ENCODE measurements around the gene CYB5B.

The CYB5B gene

DNA sequence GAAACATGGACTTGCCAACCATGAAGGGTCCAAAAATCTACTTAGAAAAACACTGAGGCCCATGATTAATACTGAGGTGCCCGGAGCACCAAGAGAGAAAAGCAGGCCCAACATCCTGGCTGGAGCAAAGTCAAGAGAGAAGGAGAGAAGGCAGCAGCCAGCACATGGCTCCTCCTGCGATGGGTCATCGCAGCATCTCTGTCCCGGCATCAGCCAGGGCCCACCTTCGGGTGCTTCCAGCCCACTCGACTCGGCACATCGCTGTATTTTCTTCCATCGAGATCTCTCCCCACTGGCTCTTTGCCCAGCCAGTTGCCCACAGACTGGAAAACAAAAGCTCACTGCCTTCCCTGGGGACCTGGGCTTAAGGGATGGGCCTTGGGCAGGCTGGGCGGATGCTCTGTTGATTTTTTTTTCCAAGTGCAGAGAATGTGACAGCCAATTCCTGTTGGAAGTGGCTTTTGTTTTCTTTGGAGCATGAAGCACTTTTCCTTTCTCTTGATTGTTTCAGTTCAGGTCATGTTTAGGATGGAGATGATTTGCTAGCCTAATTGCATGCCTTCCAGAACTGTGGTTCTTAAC is 58.1 kb downstream of the CYB5B start:
- TF ChIP-seq, protein P1, sequence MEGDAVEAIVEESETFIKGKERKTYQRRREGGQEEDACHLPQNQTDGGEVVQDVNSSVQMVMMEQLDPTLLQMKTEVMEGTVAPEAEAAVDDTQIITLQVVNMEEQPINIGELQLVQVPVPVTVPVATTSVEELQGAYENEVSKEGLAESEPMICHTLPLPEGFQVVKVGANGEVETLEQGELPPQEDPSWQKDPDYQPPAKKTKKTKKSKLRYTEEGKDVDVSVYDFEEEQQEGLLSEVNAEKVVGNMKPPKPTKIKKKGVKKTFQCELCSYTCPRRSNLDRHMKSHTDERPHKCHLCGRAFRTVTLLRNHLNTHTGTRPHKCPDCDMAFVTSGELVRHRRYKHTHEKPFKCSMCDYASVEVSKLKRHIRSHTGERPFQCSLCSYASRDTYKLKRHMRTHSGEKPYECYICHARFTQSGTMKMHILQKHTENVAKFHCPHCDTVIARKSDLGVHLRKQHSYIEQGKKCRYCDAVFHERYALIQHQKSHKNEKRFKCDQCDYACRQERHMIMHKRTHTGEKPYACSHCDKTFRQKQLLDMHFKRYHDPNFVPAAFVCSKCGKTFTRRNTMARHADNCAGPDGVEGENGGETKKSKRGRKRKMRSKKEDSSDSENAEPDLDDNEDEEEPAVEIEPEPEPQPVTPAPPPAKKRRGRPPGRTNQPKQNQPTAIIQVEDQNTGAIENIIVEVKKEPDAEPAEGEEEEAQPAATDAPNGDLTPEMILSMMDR (IDR thresholded peaks at IDR 0.05; ENCODE audit: poor library complexity, severe bottlenecking), result no peak
- Histone ChIP-seq H3K4me3 (ENCODE audit: severe bottlenecking) (no peak overlapping the region), H3K27me3 (ENCODE audit: insufficient read depth, poor library complexity, severe bottlenecking) (no peaks in the 10 kb centered on the region), H3K4me1 (ENCODE audit: insufficient read depth, poor library complexity, severe bottlenecking) (peaks cover under 1% of the 10 kb centered on the region), H3K36me3 (ENCODE audit: low read depth) (no peaks in the 10 kb centered on the region), H3K27ac (ENCODE audit: poor library complexity, severe bottlenecking) (no peak overlapping the region), H3K9me3 (ENCODE audit: severe bottlenecking) (no peaks in the 10 kb centered on the region)
- no peak for ATAC-seq (ENCODE audit: low read depth)
- no peak for DNase-seq (ENCODE audit: low spot score)

DNA sequence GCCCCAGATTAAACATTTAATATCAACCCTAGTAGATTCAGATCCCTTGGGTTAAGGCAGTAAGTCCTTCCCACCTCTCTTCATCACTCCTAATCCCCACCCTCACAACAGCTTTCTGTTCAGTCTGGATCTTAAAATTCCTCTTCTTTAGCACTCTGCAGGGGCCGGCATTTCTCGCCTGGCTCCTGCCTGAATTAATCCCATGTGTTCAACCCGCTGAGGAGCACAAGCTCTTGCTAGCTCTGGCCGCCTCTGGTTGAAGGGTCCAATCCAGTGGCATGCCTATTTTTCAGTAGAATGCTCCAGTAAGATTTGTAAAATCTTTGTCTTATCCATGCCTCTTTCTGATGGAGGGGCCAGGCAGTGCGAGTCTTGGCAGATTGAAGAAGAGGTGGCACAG is 59.2 kb downstream of the CYB5B start:
- TF ChIP-seq, protein P1 (IDR thresholded peaks at IDR 0.05; ENCODE audit: poor library complexity, severe bottlenecking), result no peak
- DNase-seq (ENCODE audit: low spot score) (no peak), ATAC-seq (ENCODE audit: low read depth) (no peak)
- no peaks in the 10 kb centered on the region for H3K36me3 ChIP-seq (ENCODE audit: low read depth)
- no peaks in the 10 kb centered on the region for H3K27me3 ChIP-seq (ENCODE audit: insufficient read depth, poor library complexity, severe bottlenecking)
- no peak overlapping the region for H3K4me3 ChIP-seq (ENCODE audit: severe bottlenecking)
- no peak overlapping the region for H3K27ac ChIP-seq (ENCODE audit: poor library complexity, severe bottlenecking)
- no peaks in the 10 kb centered on the region for H3K9me3 ChIP-seq (ENCODE audit: severe bottlenecking)
- no peaks in the 10 kb centered on the region for H3K4me1 ChIP-seq (ENCODE audit: insufficient read depth, poor library complexity, severe bottlenecking)

DNA sequence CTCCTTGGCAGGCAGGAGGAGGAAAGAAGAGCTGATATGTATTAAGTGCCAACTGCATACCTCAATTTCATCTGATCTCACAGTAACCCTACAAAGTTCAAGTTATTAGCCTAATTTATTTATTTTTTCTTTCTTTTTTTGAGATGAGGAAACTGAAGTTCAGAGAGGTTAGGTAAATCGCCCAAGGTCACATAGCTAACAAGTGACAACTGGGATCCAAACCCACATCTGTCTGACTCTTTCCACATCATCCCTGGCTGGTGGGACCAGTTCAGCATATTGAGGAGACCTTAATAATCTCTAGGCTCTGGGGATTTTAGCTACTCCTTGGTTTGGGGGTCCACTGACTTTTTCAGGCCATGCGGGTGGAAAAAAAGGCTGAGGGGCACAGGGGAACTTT is 60.9 kb downstream of the CYB5B start:
- DNase-seq (ENCODE audit: low spot score) (no peak), ATAC-seq (ENCODE audit: low read depth) (no peak)
- Histone ChIP-seq H3K9me3 (ENCODE audit: severe bottlenecking) (no peaks in the 10 kb centered on the region), H3K36me3 (ENCODE audit: low read depth) (no peaks in the 10 kb centered on the region), H3K4me3 (ENCODE audit: severe bottlenecking) (no peak overlapping the region), H3K4me1 (ENCODE audit: insufficient read depth, poor library complexity, severe bottlenecking) (no peaks in the 10 kb centered on the region), H3K27me3 (ENCODE audit: insufficient read depth, poor library complexity, severe bottlenecking) (no peaks in the 10 kb centered on the region), H3K27ac (ENCODE audit: poor library complexity, severe bottlenecking) (no peak overlapping the region)
- TF ChIP-seq, protein P1 (IDR thresholded peaks at IDR 0.05; ENCODE audit: poor library complexity, severe bottlenecking), result no peak

DNA sequence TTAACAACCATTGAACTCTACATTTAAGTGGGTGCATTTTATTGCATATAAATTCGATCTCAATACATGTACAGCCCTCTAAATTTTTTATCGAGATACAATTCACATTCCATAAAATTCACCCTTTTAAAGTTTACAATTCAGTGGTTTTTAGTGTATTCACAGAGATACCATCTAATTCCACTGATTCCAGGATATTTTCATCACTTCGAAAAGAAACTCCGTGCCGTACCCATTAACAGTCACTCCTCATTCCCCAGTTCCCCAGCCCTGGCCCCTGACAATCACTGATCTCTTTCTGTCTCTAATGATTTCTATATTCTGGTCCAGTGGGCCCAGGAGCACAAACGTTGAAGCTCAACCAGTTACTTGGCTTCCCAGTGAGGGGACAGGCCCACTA is 61.4 kb downstream of the CYB5B start:
- Histone ChIP-seq H3K4me1 (ENCODE audit: insufficient read depth, poor library complexity, severe bottlenecking) (no peaks in the 10 kb centered on the region), H3K36me3 (ENCODE audit: low read depth) (no peaks in the 10 kb centered on the region), H3K9me3 (ENCODE audit: severe bottlenecking) (no peaks in the 10 kb centered on the region), H3K4me3 (ENCODE audit: severe bottlenecking) (no peak overlapping the region), H3K27me3 (ENCODE audit: insufficient read depth, poor library complexity, severe bottlenecking) (no peaks in the 10 kb centered on the region), H3K27ac (ENCODE audit: poor library complexity, severe bottlenecking) (no peak overlapping the region)
- no peak for DNase-seq (ENCODE audit: low spot score)
- no peak for ATAC-seq (ENCODE audit: low read depth)
- TF ChIP-seq, protein P1 (IDR thresholded peaks at IDR 0.05; ENCODE audit: poor library complexity, severe bottlenecking), result no peak

DNA sequence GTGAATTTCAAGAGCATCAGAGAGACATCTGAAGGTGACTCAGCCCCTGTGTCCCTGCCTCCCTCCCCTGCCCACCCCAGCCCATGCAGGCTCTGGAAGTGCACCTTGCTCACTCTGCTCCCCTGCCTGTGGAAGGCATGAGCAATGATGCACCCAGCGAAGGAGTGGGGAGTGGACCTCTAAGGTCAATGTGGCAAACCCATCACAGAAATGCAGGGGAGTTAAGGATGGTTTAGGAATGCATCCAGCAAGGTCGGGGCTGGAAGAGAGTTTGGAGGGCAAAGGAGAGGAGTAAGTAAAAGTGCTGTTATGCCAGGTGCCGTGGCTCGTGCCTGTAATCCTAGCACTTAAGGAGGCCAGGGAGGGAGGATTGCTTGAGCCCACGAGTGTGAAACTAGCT is 61.9 kb downstream of the CYB5B start:
- Histone ChIP-seq H3K4me3 (ENCODE audit: severe bottlenecking) (no peak overlapping the region), H3K36me3 (ENCODE audit: low read depth) (no peaks in the 10 kb centered on the region), H3K27me3 (ENCODE audit: insufficient read depth, poor library complexity, severe bottlenecking) (no peaks in the 10 kb centered on the region), H3K4me1 (ENCODE audit: insufficient read depth, poor library complexity, severe bottlenecking) (no peaks in the 10 kb centered on the region), H3K9me3 (ENCODE audit: severe bottlenecking) (no peaks in the 10 kb centered on the region), H3K27ac (ENCODE audit: poor library complexity, severe bottlenecking) (no peak overlapping the region)
- TF ChIP-seq, protein P1 (IDR thresholded peaks at IDR 0.05; ENCODE audit: poor library complexity, severe bottlenecking), result no peak
- ATAC-seq (ENCODE audit: low read depth) (no peak), DNase-seq (ENCODE audit: low spot score) (no peak)
